Measurements from ENCODE around the gene KCNQ2. TPM values are rescaled to one million over a fixed set of nuclear protein-coding genes. Genes with fewer than 3 reads are reported as not detected.

Gene KCNQ2
- total RNA-seq, 2 donors from 2014 or later: not detected

DNA sequence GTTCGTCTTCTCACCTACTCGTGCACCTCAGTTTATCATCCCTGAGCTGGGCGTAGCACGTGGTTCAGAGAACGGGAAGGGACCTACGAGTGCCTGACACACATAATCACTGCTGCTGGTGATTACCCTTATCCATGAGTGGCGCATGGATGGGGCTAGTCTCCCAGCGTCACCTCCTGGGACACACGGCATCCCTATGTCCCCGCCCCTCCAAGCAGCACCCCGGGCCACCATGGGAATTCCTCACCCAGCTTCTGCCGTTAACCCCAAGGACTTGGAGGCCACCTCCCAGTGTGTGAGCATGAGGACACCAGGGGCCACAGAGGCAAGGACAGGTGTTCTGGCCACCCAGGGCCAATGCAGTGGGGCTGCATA is 121.1 kb downstream of the KCNQ2 start:
- no peak for TF ChIP-seq CTCF (IDR thresholded peaks at IDR 0.05)
- Histone ChIP-seq H3K4me3 (no peak overlapping the region), H3K9me3 (no peaks in the 10 kb centered on the region), H3K4me1 (peaks cover 0 to 22% of the 10 kb centered on the region in 2 donors), H3K27me3 (no peaks in the 10 kb centered on the region), H3K27ac (no peak overlapping the region), H3K36me3 (no peaks in the 10 kb centered on the region)
- no peak for DNase-seq (ENCODE audit: low spot score)

DNA sequence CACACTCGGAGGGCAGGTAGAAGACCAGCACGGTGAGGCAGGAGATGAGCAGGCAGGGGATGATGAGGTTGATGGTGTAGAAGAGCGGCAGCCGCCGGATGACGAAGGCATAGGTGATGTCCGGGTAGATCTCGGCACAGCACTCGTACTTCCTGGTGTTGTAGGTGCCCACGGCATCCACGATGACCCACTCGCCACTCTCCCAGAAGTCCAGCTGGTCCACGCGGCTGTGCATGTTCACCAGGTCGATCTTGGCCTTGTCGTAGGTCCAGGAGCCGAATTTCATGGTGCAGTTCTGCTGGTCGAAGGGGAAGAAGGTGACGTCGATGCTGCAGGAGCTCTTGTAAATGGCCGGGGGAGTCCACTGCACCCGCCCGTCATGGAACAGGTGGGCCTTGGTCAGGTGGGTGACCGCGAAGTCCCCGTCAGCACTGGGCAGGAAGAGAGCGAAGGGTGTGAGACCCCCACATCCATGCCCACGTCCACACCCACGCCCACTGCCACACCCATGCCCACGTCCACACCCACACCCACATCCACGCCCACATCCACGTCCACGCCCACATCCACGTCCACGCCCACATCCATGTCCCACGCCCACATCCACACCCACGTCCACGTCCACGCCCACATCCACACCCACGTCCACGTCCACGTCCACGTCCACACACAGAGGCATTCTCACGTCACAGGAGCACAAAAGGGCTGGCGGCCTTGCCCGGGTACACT is 121.7 kb downstream of the KCNQ2 start:
- no peak for TF ChIP-seq CTCF (IDR thresholded peaks at IDR 0.05)
- H3K27me3 ChIP-seq: no peaks in the 10 kb centered on the region
- H3K36me3 ChIP-seq: no peaks in the 10 kb centered on the region
- H3K4me1 ChIP-seq: peaks cover 0 to 28% of the 10 kb centered on the region in 2 donors
- no peaks in the 10 kb centered on the region for H3K9me3 ChIP-seq
- H3K27ac ChIP-seq: no peak overlapping the region
- no peak for DNase-seq (ENCODE audit: low spot score)
- H3K4me3 ChIP-seq: no peak overlapping the region

Other genes starting within 250 kb of the KCNQ2 start
- gene BIRC7, start 236.8 kb downstream of the KCNQ2 start, total RNA-seq: not detected
- not detected for gene NKAIN4, start 218.2 kb downstream of the KCNQ2 start, total RNA-seq
- gene ARFGAP1, start 199.8 kb downstream of the KCNQ2 start, total RNA-seq: 10 to 100 TPM; 19.1 to 20.7 TPM
- gene COL20A1, start 179.5 kb downstream of the KCNQ2 start, total RNA-seq: not detected
- gene CHRNA4, start 111.3 kb downstream of the KCNQ2 start, total RNA-seq: not detected
- 100 to 1,000 TPM; 797 to 886 TPM for gene EEF1A2, start 26.4 kb upstream of the KCNQ2 start, total RNA-seq
- gene PPDPF, start 48.1 kb upstream of the KCNQ2 start, total RNA-seq: 100 to 1,000 TPM; 138 to 185 TPM
- not detected for gene PTK6, start 64.7 kb upstream of the KCNQ2 start, total RNA-seq
- gene SRMS, start 75.1 kb upstream of the KCNQ2 start, total RNA-seq: not detected
- gene FNDC11, start 81.5 kb upstream of the KCNQ2 start, total RNA-seq: not detected
- gene HELZ2, start 101.6 kb upstream of the KCNQ2 start, total RNA-seq: 10 to 100 TPM; 12.5 to 21.5 TPM
- 1 to 10 TPM; 5.8 to 9.4 TPM for gene GMEB2, start 154.4 kb upstream of the KCNQ2 start, total RNA-seq
- gene STMN3, start 180.8 kb upstream of the KCNQ2 start, total RNA-seq: 10 to 100 TPM in 1 of 2 donors, 1 to 10 TPM in 1; 5.7 to 10.1 TPM
- 1 to 10 TPM; 4.8 to 9.2 TPM for gene RTEL1, start 185.7 kb upstream of the KCNQ2 start, total RNA-seq
- gene TNFRSF6B, start 224.0 kb upstream of the KCNQ2 start, total RNA-seq: 1 to 10 TPM; 1.2 to 3.8 TPM
- gene ARFRP1, start 235.3 kb upstream of the KCNQ2 start, total RNA-seq: 10 to 100 TPM; 33.5 to 39.4 TPM
- gene ZGPAT, start 235.4 kb upstream of the KCNQ2 start, total RNA-seq: 10 to 100 TPM; 11.9 to 15.1 TPM

All from right atrium auricular region (tissue), 2 donors.